Fibroblast of skin of right quadriceps (primary cell): ENCODE measurements around the gene CCDC134.
"Not testable (repeated sequence)": the region's sequence is repeated elsewhere in the genome, so short reads cannot be mapped to it uniquely, and the experiment has no call there.

Experiments
- DNase-seq: peaks from one replicate; pipeline ENCODE4 v3.0.0-alpha.2; 2013

CCDC134 gene

DNA sequence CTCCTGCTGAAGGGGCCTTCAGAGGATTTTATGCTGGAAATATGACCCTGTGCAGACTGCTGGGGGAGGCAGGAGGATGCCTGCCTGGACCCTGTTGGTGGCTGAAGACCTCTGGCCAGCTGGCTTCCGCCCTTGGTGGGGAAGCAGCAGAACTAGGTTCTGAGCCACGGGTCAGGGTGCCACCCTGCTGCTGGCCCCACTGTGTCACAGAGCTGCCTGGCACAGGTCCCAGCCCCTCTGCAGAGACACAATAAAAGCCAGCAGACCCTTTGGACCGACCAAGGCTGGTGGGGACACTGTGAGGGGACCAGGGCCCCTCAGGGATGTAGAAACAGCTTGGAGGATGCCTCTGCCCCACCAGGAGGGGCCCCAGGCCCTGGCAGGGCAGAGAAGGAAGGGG, 25.5 kb downstream of the CCDC134 start:
- DNase-seq = no peak

DNA sequence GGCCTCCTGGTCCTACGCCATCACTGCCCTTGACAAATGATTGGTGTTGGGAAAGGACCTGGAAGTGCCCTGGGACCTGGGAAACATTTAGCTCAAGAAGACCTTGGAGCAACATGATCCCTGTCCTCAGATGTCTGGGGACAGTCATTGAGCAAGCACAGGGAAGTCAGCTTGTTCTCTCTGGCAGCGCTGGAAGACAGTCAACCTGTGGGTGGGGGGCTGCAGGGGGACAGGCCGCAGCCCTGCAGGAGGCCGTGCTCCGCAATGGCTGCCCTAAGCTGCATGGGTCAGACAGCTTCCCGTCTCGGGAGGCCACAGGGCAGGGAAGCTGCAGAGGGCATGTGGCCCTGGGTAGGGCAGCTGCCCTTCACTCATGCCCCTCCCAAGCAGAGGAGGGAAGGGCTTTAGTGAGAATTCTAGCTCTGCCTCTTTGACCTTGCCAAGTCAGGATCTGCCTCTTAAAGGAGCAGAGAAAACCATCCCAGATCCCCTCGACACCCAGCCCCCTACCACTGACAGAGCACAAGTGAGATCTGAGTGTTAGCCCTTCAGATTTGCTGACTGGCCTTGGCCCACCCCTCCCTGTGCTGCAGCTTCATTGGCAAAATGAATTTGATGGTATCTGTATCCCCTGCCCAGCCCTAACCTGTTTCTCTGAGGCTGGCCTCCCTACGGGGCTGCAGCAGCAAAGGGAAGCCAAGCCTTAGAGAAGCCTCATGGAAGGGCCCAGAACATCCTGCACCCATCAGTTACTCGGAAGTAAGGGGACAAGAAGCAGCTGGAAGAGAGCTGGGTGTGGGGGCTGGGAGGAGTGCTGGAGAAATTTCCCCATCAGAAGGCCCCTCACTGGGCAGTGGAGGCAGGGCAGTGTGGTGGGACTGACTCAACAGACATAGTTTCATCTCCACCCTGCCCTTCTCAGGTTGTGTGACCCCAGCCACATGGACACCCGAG, 26.2 kb downstream of the CCDC134 start:
- no peak for DNase-seq

DNA sequence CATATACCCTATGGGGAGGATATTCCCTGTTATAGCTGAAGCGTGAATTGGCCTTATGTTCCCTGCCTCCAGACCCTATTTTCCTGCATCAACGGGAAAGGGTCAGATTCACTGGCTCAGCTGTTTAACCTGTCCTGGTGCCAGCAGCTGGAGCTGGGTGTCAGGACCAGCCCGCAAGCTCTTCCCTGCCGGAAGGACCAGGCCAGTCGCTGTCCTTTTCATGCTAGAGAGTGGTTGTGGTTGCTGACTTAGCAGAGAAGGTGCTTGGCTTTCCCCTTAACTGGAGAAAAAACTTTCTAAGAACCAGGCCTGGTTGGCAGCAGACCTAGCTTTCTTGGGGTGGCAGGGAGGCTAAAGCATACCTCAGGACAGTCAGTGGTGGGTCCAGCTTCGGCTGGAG, 27.2 kb downstream of the CCDC134 start:
- no peak for DNase-seq

GRCh38 chr22:41828516-41828915, 28.0 kb downstream of the CCDC134 start:
- DNase-seq = no peak

DNA sequence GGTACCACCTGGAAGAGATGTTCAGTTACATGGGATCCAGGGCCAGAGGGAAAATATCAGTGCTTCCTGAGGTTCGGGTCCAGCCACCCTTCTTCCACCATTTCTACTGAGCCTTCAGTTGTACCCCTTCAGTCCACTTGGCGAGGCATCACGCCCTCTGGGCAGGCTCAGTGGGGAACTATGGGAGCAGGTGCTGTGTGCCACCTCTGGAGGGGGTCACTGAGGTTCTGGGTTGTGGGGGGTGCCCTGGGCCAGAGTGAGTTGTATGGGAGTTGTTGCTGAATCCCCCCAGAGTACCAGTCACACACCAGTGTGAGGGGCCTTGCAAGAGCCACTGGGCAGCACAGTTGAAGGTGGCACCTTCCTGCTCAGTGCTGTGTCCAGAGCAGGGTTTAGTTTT, 29.7 kb downstream of the CCDC134 start:
- DNase-seq = no peak

- no peak for DNase-seq
Measured at GRCh38 chr22:41831383-41831782, 30.9 kb downstream of the CCDC134 start.

GRCh38 chr22:41831828-41832552, 31.5 kb downstream of the CCDC134 start:
- DNase-seq = peak; percentile 37

GRCh38 chr22:41832553-41833368, 32.3 kb downstream of the CCDC134 start, which contains the start of gene SREBF2:
Gene SREBF2, plus strand, starts transcription at chr22:41833105. Its CDS starts 166 bp downstream, at chr22:41833271.
- peak; percentile 99 for DNase-seq

- DNase-seq = no peak
Measured at GRCh38 chr22:41833369-41834004, 33.0 kb downstream of the CCDC134 start.

DNA sequence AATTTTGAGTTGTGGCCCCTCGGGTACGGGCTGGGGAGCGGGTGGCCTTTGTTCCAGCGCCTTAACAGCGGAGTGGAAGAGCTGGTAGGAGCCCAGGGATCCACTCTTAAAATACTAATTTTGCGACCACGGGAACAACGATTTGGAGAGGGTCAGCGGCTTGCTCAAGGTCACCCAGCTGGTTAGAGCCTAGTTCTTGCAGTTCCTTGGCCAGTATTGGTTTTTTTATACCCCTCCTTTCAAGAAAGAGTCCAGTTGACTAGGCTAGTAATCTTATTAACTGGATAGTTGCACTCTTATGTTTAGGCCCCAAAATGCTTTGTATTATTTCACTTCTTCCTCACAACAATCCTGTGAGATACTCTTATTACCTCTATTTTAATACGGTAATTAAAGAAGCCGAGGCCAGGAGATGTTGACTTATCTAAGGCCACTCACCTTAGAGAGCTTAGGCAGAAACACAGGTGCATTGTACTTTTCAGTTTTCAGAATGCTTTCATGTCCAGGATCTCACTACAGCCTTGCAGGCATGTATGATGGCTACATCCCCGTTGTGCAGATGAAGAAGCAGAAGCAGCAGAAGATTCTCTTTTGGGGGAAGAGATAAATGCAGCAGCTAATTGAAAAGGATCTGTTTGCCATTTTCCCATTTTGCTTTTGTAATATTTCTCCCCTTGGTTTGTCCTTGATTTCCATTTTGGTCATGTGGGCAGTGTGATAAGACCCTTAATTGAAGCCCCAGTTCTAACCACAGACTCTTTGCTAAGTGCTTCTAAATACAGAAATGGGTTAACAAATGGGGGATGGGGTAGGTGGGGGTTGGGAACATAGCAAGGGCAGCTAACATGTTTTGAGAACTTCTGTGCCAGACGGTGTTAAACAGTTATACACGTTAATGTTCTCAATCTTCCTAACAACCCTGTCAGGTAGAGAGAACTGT, 33.8 kb downstream of the CCDC134 start:
- no peak for DNase-seq

DNA sequence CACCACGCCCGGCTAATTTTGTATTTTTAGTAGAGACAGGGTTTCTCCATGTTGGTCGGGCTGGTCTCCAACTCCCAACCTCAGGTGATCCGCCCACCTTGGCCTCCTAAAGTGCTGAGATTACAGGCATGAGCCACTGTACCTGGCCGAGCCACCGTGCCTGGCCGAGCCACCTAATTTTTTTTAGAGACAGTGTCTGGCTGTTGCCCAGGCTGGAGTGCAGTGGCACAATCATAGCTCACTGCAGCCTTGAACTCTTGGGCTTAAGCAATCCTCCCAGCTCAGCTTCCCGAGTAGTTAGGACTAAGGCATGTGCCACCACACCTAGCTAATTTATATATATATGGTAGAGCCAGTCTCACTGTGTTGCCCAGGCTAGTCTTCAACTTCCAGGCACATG, 35.0 kb downstream of the CCDC134 start:
- not testable (repeated sequence) for DNase-seq

- DNase-seq = no peak
Measured at GRCh38 chr22:41836551-41836950, 36.1 kb downstream of the CCDC134 start.

DNA sequence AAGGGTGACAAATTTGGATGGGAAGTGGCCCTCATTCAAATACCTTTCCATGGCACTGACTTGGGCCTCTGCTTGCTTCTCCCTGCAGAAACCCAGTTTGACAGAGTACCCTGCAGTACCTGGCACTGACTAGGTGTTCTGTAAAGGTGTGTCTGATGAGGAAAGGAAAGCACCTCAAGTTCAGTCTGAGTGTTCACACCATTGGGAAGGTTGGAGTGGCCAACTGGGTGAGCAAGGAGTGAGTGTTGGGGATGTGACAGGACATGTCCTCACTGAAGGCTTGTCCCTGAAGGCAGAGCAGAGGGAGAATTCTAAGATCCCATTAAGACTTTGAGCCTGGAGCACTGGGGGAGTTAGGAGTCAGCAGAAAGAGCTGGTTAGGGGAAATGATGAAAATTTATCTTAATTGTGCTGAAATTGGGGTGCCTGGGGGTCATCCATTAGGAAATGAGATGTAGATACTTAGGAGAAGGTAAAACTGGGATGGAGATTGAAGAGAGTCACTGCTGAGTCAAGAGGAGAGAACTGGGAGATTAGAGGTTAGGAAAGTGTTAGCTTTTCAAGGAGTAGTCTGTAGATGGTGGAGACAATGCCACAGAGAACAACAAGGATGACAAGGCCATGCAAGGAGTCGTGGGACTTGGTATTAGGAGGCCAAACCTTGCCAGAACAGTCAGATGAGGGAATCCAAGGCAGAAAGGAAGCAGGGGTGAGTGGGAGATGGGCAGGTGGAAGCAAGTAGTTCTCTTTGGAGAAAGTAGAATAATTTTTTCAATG, 38.6 kb downstream of the CCDC134 start:
- no peak for DNase-seq

DNA sequence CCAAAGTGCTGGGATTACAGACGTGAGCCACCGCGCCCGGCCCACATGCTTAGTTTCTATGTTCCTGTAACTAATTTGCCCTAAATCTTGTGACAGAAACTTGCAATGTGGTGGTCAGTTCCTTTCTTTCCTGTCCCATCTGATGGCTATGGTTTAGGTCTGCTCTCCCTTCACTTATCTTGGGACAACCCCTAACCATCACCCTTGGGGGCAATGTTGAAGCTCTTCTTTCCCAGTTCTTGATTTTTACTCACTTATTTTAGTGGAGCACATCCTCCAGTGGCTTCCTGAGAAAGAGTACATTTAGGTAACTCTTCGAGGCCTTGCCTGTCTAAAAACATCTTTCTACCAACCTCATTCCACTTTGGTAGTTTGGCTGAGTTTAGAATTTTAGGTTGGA, 39.7 kb downstream of the CCDC134 start:
- DNase-seq = no peak

DNA sequence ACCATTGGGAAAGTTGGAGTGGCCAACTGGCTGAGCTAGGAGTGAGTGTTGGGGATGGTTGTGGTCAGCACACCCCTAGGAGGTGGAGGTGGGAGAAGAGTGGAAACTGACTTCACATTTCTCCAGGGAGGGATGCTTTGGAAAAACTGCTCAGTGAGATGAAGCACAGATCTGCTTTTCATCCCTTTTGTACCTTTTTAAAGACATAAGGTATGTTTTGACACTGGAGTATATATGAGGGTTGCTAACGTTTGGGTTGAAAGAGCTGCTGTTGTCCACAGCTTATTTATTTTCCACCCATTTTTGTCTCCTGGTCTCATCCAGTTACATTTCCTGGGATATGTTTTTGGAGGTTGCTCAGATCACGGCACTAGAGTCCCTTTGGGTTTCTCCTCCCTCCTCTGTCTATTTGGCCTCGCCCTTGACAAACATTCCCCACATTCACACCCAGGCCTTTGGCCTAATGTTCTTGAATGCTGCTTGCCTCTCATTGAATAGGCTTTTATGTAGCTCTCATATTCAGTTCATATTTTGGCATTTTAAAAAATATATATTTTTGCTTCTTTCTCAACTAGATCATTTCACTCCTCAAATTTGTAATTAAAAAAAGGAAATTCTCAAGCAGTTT, 40.7 kb downstream of the CCDC134 start:
- DNase-seq = no peak

GRCh38 chr22:41842996-41843970, 42.8 kb downstream of the CCDC134 start:
- no peak for DNase-seq

GRCh38 chr22:41844036-41844435, 43.6 kb downstream of the CCDC134 start:
- no peak for DNase-seq

DNA sequence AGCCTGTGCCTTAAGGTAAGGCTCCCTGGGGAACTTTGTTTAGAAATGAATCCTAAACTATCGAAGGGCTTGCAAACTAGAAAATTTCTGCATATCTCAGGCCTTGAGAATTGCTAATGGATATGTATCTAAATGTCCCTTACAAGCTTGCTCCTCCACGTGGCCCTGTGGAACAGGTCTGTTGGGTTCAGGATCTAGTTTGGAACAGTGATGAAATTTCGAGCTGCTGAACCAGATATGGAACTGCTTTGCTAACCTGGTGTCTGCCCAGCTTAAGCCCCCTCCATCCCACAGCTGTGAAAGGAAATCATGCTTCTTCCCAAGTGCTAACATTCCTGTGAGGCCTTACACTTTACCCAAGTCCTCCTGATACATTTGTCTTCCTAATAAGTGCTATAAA, 44.0 kb downstream of the CCDC134 start:
- no peak for DNase-seq
